Measurements from ENCODE around the gene CLPTM1L.

Gene CLPTM1L

GRCh38 chr5:1359713-1360112, 14.8 kb upstream of the CLPTM1L start:
- H3K4me3 ChIP-seq (ENCODE audit: low read depth, low read length), result no peak overlapping the region
- DNase-seq (ENCODE audit: low read depth), result no peak
- no peak for TF ChIP-seq CTCF (conservative IDR thresholded peaks at IDR 0.05; ENCODE audit: low read depth, low read length)

GRCh38 chr5:1359031-1359645, 14.2 kb upstream of the CLPTM1L start:
- no peak for DNase-seq (ENCODE audit: low read depth)
- no peak for TF ChIP-seq CTCF (conservative IDR thresholded peaks at IDR 0.05; ENCODE audit: low read depth, low read length)
- no peak overlapping the region for H3K4me3 ChIP-seq (ENCODE audit: low read depth, low read length)

DNA sequence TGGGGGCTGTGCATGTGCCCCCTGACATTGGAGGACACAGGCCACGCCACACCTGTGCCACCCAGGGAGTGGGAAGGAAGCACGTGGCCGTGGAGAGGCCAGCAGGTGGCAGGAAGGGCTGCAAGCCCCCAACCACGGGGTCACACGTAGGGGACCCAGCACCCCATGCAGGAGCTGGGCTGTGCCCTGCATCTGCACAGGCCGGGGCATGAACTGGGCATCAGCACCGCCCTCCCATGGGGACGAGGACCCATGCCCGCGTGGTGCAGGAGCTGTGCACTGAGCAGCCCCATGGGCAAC, 13.8 kb upstream of the CLPTM1L start:
- DNase-seq (ENCODE audit: low read depth), result no peak
- H3K4me3 ChIP-seq (ENCODE audit: low read depth, low read length), result no peak overlapping the region
- no peak for TF ChIP-seq CTCF (conservative IDR thresholded peaks at IDR 0.05; ENCODE audit: low read depth, low read length)

DNA sequence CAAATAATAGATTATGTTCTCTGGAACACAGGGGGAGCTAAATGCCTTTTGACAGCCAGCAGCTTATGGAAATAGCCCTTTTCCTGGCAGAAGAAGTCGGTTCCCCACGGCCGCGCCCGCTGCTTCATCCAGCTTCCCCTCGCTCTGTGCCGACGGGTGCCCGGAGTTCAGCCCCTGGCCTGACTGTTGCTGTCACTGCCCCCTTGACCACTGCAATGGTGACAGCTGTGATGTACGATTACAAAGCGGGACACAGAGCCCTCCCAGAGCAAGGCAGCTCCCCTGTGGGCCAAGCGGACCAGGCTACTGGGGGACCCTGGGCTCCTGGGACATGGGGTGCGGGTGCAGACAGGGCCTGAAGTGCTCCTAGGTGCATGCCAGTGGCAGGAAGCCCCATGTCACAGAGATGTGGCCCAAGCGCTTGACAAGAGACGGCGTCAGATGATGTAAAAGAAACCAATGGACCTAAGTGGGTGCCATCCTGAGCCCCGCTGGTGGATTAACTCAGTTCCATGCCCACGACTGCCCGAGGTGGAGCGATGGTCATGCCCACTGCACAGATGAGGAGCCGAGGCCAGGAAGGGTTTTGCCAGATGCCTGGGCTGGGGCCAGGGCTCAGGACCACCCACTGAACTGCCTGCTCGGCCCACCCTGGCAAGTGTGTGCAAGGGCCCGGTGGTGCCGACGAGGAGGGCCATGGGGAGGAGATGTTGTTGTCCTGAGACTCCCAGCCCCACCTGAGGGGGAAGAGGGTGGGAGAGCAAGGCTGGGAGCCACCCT, 13.2 kb upstream of the CLPTM1L start:
- no peak for TF ChIP-seq CTCF (conservative IDR thresholded peaks at IDR 0.05; ENCODE audit: low read depth, low read length)

DNA sequence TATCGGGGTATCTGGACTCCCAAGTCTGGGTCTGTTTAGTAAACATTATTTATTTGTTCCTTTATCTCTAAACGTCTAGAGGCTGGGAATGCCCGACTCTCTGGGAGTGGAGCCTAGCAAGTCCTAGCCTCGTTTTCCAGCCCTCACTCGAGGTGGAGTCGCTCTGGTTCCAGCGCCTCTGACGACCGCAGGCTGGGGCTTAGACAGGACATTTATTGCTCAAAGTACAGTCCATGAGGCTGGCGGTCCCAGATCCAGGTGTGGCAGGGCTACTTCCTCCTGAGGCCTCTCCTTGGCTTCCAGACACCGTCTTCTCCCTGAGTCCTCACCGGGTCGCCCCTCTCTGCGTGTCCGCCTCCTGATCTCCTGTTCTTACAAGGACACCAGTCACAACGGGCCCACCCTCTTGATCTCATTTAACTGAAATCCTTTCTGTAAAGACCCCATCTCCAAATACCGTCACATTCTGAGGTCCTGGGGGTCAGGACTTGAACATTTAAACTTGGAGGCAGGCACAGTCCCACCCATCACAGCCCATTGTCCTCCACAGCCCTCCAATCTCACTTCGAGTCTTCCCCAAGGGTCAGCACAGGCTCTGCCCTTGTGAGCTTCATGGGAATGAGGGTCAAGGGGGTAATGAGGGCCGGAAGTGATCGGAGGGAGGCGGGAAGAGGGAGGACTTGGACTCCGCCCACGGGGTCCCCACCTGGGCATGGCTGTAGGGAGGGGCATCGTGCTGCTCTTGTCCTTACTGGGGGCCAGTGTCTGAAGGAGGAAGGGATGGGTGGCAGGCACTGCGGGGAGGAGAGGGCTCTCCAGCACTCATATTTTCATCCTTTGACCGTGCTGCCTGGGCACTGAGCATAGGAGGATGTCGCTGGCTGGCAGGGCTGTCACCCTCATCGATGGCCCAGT, 12.2 kb upstream of the CLPTM1L start:
- no peak overlapping the region for H3K4me3 ChIP-seq (ENCODE audit: low read depth, low read length)
- DNase-seq (ENCODE audit: low read depth), result no peak
- no peak for TF ChIP-seq CTCF (conservative IDR thresholded peaks at IDR 0.05; ENCODE audit: low read depth, low read length)

More for the DNA sequence above, 13.2 kb upstream of the CLPTM1L start:
- DNase-seq (ENCODE audit: low read depth), result no peak
- no peak overlapping the region for H3K4me3 ChIP-seq (ENCODE audit: low read depth, low read length)

GRCh38 chr5:1354576-1354975, 9.7 kb upstream of the CLPTM1L start:
- no peak for TF ChIP-seq CTCF (conservative IDR thresholded peaks at IDR 0.05; ENCODE audit: low read depth, low read length)
- DNase-seq (ENCODE audit: low read depth), result no peak
- no peak overlapping the region for H3K4me3 ChIP-seq (ENCODE audit: low read depth, low read length)
